IgD-negative memory B cell (primary cell): ENCODE measurements around the gene CELF4. TPM values are rescaled to one million over a fixed set of nuclear protein-coding genes. Genes with fewer than 3 reads are reported as not detected.

ENCODE experiments used
- H3K27ac Mint-ChIP-seq, 3 donors: one replicate each; pipeline ENCODE4 v1.8.0; 2020 to 2022; ENCODE audit warnings: mild to moderate bottlenecking in 3 of 3, mixed read lengths in 3 of 3, moderate library complexity in 1 of 3
- H3K27me3 Mint-ChIP-seq: one replicate; pipeline ENCODE4 v1.8.0; 2021; ENCODE audit warnings: mixed read lengths
- H3K36me3 Mint-ChIP-seq: one replicate; pipeline ENCODE4 v1.8.0; 2020; ENCODE audit warnings: mild to moderate bottlenecking, mixed read lengths
- H3K4me1 Mint-ChIP-seq, 3 donors: one replicate each; pipeline ENCODE4 v1.8.0; 2020 to 2022; ENCODE audit warnings: mixed read lengths in 3 of 3, mild to moderate bottlenecking in 1 of 3
- H3K4me3 Mint-ChIP-seq, 4 donors: one replicate each; pipeline ENCODE4 v1.8.0; 2020 to 2022; ENCODE audit warnings: mild to moderate bottlenecking in 4 of 4, mixed read lengths in 4 of 4, moderate library complexity in 3 of 4
- H3K9me3 Mint-ChIP-seq, 3 donors: one replicate each; pipeline ENCODE4 v1.8.0; 2020 to 2021; ENCODE audit warnings: mixed read lengths in 3 of 3, mild to moderate bottlenecking in 1 of 3
- polyA plus RNA-seq: library from polyadenylated mRNA; unstranded; fragments of 300-500 nt; fragmentation: Illumina TruSeq; gene quantifications from one replicate; pipeline ENCODE4 v1.2.3, GENCODE V29; 2021

Gene CELF4
- polyA plus RNA-seq, 1 donor from 2014 or later, result 0.21 TPM

DNA sequence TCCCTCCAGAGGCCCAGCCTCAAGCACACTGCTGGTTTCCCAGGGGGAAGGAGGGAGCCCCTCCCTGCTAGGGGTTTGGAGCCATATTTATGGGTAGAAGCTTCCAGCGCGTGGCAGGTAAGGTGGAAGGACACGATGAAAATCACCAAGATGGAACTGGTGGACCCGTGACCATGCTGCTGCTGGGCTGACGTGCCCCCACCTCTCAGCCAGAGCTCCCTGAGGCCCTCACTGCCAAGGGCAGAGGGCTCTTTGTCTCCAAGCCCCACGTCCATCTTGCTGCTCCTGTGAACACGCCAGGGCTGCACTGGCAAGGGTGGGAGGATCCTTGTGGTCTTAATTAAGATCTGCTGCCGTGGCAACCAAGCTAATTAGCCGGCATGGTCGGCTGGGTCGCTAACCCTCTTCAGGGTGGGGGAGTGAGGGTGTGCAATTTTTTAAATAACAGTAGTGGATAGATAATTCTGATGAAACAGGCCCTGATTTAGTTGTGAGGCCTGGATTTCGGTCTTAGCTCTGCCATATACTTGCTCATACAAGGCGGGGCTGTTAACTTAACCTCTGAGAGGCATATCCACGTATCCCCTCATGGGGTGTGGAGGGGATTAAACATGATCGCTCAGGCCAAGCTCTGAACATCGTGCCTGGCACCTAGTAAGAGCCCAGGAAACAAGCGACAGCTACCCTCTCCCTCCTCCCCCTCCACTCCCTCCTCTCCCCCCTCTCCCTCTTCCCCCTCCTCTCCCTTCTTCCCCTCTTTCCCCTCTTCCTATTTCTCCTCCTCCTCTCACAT is 232.8 kb downstream of the CELF4 start:
- H3K9me3 Mint-ChIP-seq, result no peaks in the 10 kb centered on the region
- no peaks in the 10 kb centered on the region for H3K27me3 Mint-ChIP-seq
- H3K4me1 Mint-ChIP-seq, result no peaks in the 10 kb centered on the region
- H3K36me3 Mint-ChIP-seq, result peaks cover 4% of the 10 kb centered on the region
- peak overlapping the region in 1 of 3 donors; percentile 47 for H3K27ac Mint-ChIP-seq
- H3K4me3 Mint-ChIP-seq, result no peak overlapping the region

DNA sequence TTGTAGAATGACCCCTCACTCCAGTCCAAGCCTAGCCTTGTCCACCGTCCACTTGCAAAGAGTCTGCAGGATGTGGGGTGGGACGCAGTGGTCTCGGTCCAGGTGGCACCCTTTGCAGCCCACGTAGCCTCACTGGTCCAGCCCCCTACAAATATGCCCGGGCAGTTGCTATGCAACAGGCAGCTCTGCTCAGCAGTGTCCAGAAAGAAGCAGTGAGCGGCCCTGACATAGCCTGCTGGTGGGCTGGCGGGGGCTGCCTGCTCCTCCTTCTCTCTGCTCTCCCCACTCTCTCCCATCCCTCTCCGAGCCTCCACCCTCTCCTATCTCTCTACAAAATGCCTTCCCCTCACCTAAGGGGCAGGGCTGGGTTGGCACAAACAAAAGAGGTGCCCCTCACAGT is 233.4 kb downstream of the CELF4 start:
- Mint-ChIP-seq H3K4me1 (no peaks in the 10 kb centered on the region), H3K27ac (peak overlapping the region in 1 of 3 donors; percentile 47)

GRCh38 chr18:37330173-37330572 is 235.4 kb downstream of the CELF4 start:
- no peaks in the 10 kb centered on the region for H3K27me3 Mint-ChIP-seq
- H3K27ac Mint-ChIP-seq, result peak overlapping the region in 1 of 3 donors; percentile 47
- no peak overlapping the region for H3K4me3 Mint-ChIP-seq
- H3K4me1 Mint-ChIP-seq, result no peaks in the 10 kb centered on the region
- peaks cover 2% of the 10 kb centered on the region for H3K36me3 Mint-ChIP-seq
- no peaks in the 10 kb centered on the region for H3K9me3 Mint-ChIP-seq

More for the DNA sequence above, 233.4 kb downstream of the CELF4 start:
- Mint-ChIP-seq H3K4me3 (no peak overlapping the region), H3K27me3 (no peaks in the 10 kb centered on the region), H3K36me3 (peaks cover 4% of the 10 kb centered on the region), H3K9me3 (no peaks in the 10 kb centered on the region)

DNA sequence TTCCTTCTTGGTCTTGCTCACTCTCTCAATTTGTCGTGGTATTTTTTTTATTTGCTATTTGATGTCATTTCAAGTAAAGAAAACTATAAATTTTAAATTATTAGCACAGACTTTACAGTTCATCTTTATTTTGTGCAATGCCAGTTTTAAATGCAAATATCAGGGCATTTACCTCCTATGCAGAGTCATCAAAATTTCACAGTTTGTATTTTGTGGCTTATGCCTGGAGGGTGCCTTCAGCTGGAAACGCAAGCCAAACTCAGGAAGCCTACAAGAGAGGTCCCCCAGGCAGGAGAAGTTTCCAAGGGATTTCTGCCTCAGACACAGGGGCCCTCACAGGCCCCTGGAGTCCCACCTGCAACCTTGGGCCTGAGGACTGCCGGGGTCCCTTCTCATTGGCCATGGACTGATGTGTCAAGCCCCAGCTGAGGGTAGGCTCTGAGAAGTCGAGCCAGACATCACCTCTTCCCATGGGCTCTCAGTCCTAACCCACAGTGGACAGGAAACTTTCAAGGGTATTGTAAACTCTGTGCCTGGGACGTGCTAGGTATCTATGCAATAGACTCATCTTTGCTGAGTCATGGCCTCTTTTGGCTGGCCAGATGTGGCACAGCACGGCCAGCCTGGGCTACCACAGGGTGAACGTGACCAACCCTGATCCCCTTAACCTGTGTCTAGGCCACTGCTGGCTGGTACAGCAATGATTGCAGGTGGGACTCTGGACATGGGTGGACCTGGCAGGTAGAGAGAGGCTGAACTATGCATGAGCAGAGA is 236.5 kb downstream of the CELF4 start:
- H3K9me3 Mint-ChIP-seq, result no peaks in the 10 kb centered on the region
- no peak overlapping the region for H3K4me3 Mint-ChIP-seq
- H3K36me3 Mint-ChIP-seq, result peaks cover 2% of the 10 kb centered on the region
- H3K4me1 Mint-ChIP-seq, result no peaks in the 10 kb centered on the region
- H3K27ac Mint-ChIP-seq, result no peak overlapping the region
- no peaks in the 10 kb centered on the region for H3K27me3 Mint-ChIP-seq

GRCh38 chr18:37327063-37327577 is 238.5 kb downstream of the CELF4 start:
- Mint-ChIP-seq H3K27me3 (no peaks in the 10 kb centered on the region), H3K4me1 (no peaks in the 10 kb centered on the region), H3K4me3 (no peak overlapping the region), H3K27ac (no peak overlapping the region), H3K9me3 (no peaks in the 10 kb centered on the region), H3K36me3 (peaks cover 2% of the 10 kb centered on the region)

DNA sequence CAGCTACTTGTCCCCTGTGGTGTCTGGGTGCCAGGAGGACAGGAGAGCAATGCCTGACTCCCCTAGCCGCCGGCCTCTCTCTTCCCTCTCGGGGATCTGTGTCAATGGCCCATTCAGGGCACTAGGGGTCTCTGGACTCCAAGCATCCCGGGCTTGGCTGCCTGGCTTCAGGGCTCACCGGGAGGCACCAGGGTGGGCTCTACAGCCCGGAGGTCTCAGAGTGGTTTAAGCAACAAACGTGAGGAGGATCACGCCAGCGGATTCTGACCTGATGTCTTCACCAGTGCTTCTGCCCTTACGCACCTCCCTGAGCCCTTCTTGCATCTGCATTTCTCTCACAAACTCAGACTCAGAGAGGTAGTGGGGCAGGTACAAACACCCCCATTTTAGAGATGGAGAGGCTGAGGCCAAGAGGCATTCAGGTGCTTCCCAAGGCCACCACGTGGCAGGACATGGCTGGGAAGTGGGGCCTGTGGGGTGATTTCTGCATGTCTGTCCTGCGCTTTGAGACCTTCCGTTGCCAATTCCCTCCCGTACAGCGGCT is 243.0 kb downstream of the CELF4 start:
- Mint-ChIP-seq H3K9me3 (no peaks in the 10 kb centered on the region), H3K4me3 (no peak overlapping the region), H3K36me3 (no peaks in the 10 kb centered on the region), H3K4me1 (no peaks in the 10 kb centered on the region), H3K27ac (no peak overlapping the region), H3K27me3 (peaks cover 2% of the 10 kb centered on the region)

DNA sequence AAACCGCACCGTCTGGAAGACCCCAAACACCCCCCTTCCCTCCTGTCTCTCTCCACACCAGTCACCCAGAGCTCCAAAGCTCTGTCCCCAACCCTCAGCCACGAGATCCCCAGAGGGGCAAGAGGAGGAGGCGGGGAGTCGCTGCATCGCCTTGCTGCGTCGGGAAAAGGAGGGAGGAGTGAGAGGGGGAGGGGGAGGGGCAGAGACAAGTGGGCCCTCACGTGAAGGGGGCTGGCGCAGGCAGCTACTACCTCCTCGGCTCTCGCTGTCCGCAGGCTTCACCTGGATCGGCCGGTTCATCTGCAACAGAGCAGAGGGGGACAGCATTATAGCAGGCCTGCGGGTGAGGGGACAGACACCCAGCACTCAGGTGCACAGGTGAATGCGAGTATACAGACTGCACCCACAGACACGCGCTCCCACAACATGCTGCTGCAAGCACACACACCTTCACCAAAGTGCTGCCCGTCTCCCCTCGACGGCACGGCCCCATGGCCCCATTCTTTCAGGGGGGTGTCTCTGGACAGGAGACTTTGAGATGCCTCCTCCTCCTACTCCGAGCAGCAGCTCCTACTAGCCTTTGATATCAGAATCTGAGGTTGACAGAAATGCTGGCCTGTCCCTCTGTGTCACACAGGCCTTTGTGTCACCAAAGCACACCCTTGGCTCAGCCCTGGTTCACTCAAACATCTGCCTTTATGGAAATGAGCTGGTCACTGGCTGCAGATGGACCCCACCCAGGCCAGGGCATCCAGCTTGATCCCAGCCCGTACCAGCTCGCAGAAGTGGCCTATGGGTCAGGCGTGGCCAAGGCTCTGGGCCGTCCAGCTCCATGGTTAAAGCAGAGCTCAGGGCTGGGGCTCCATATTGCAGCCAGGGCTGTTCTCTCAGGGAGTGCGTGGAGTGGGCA is 243.8 kb downstream of the CELF4 start:
- Mint-ChIP-seq H3K9me3 (no peaks in the 10 kb centered on the region), H3K4me1 (no peaks in the 10 kb centered on the region), H3K4me3 (no peak overlapping the region), H3K27ac (no peak overlapping the region), H3K36me3 (no peaks in the 10 kb centered on the region), H3K27me3 (peaks cover 2% of the 10 kb centered on the region)

DNA sequence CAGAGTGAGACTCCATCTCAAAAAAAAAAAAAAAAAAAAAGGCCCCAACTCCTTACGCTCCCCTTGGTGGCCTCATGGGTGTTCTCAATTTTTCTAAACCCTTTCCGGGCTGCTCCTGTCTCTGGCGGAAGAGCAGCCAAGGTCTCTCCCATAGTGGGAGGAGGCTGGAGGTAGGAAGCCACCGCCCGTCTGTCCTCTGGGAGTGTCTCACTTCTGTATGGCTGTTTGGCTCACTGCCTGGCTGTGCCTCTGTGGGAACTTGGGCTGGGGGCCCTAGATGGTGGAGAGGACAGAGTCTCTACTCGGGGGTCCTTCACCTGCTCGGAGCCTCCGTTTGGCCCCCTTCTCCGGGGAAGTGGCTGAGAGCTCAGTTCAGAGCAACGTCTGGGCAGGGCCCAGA is 245.3 kb downstream of the CELF4 start:
- H3K9me3 Mint-ChIP-seq, result no peaks in the 10 kb centered on the region
- H3K27me3 Mint-ChIP-seq, result peaks cover 4% of the 10 kb centered on the region
- H3K4me3 Mint-ChIP-seq, result peak overlapping the region in 1 of 4 donors; percentile 36
- no peak overlapping the region for H3K27ac Mint-ChIP-seq
- no peaks in the 10 kb centered on the region for H3K4me1 Mint-ChIP-seq
- no peaks in the 10 kb centered on the region for H3K36me3 Mint-ChIP-seq

DNA sequence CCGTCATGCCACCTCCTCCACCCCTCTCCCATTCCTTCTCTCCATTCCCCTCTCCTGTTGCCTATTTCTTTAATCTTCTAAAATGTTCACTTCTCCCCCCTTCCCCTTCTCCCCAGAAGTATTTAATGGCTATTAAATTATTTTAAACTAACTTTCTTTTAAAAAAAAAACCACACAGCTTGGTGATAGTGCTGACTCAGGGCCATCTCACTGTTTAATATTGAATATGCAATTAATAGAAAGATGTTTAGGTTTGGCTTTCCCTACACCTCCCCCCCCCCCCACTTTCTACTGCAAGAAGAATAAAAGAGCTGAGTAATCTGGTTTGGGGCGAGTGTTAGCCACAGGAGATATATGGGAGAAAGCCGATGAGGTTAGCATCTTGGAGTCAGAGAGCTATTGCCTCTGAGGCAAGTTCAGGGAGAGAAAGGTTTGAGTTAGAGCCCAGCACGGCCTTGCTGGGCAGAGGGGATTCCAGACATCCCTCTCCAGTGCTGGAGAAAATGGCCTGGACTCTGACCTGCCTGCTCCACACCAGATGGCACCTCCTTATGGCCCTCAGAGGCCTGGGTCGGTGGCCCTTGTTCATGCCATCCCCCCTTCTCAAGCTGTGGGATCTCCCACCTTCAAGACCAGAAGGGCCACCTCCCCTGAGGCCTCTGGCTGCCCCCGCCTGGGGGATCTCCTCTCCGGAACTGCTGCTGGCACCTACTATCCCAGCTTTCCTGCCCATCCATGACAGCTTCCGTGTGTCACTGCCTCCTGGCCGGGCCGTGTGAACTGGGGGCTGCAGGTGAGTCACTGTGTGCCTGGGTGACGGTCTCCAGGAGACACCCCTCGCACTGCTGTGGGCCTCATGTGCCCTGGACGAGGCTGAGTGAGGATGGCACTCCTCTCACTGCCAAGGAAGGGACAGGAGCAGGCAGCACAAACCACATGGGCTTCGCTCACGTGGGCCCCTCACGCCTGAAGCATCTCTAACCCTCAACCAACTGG is 246.9 kb downstream of the CELF4 start:
- Mint-ChIP-seq H3K36me3 (no peaks in the 10 kb centered on the region), H3K9me3 (no peaks in the 10 kb centered on the region), H3K27me3 (peaks cover 4% of the 10 kb centered on the region), H3K4me1 (no peaks in the 10 kb centered on the region), H3K4me3 (no peak overlapping the region), H3K27ac (no peak overlapping the region)

GRCh38 chr18:37317486-37317885 is 248.1 kb downstream of the CELF4 start:
- no peak overlapping the region for H3K27ac Mint-ChIP-seq
- peaks cover 4% of the 10 kb centered on the region for H3K27me3 Mint-ChIP-seq
- H3K4me3 Mint-ChIP-seq, result no peak overlapping the region
- no peaks in the 10 kb centered on the region for H3K4me1 Mint-ChIP-seq
- H3K36me3 Mint-ChIP-seq, result no peaks in the 10 kb centered on the region
- H3K9me3 Mint-ChIP-seq, result no peaks in the 10 kb centered on the region

GRCh38 chr18:37316468-37316867 is 249.1 kb downstream of the CELF4 start:
- Mint-ChIP-seq H3K36me3 (no peaks in the 10 kb centered on the region), H3K4me1 (no peaks in the 10 kb centered on the region), H3K4me3 (no peak overlapping the region), H3K27me3 (peaks cover 2% of the 10 kb centered on the region), H3K27ac (peak overlapping the region in 1 of 3 donors; percentile 91), H3K9me3 (no peaks in the 10 kb centered on the region)

- Mint-ChIP-seq H3K4me3 (no peak overlapping the region), H3K27ac (no peak overlapping the region), H3K36me3 (no peaks in the 10 kb centered on the region), H3K9me3 (no peaks in the 10 kb centered on the region), H3K4me1 (no peaks in the 10 kb centered on the region), H3K27me3 (peaks cover 2% of the 10 kb centered on the region)
These were observed 249.7 kb downstream of the CELF4 start for GRCh38 chr18:37315935-37316334.

DNA sequence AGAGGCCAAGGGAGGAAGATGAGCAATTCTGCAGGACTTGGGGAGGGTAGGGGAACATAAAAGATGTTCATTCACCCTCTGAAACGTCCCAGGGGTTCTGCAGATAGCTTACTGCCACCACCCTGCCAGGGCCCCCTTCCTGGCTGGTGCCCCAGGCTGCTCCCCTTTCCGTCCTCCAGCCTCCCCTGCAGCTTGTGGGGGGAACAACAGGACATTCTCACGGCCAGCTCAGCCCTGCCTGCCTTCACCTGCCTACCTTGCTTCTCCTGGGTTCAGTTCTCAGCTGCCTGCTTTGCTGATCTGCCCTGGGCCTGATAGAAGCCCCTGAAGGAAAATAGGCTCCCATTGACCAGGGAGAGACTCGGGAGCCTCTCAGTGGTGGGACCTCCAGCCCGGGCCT is 251.1 kb downstream of the CELF4 start:
- peaks cover 0 to 1% (median 0%) of the 10 kb centered on the region in 3 donors for H3K4me1 Mint-ChIP-seq
- H3K27ac Mint-ChIP-seq, result no peak overlapping the region
- peaks cover 2% of the 10 kb centered on the region for H3K27me3 Mint-ChIP-seq
- no peak overlapping the region for H3K4me3 Mint-ChIP-seq
- H3K9me3 Mint-ChIP-seq, result no peaks in the 10 kb centered on the region
- no peaks in the 10 kb centered on the region for H3K36me3 Mint-ChIP-seq
